H1 (cell line): ENCODE results near the gene DLL1. TPM values are rescaled to one million over a fixed set of nuclear protein-coding genes. Genes with fewer than 3 reads are reported as not detected.

Source experiments
- CHD7 ChIP-seq: fragments of 300-600 bp; sonication (generic); IDR thresholded peaks from 2 replicates; pipeline ENCODE4 v1.7.1; 2012; ENCODE audit warnings: low read length, moderate library complexity, mild to moderate bottlenecking, inconsistent platforms; ENCODE audit not compliant: insufficient replicate concordance
- SP2 ChIP-seq: IDR thresholded peaks from 2 replicates; pipeline ENCODE4 v1.6.1; 2012; ENCODE audit warnings: mild to moderate bottlenecking, low read length, inconsistent platforms
- polyA plus RNA-seq, 7 experiments: library from polyadenylated mRNA; depleted of rRNA in 3 of 7; stranded (reverse) in 5 of 7; unstranded in 2 of 7; fragments of >200 nt in 5 of 7; fragments of 200-250 nt in 2 of 7; gene quantifications; 1 replicate in 5 of 7; 2 replicates in 1 of 7; 4 replicates in 1 of 7; pipeline versions ENCODE4 v1.2.1 to v1.2.3, GENCODE V29; 2011 to 2013; ENCODE audit warnings: missing spikeins in 2 of 7, mixed read lengths in 2 of 7
- total RNA-seq: library from RNA; stranded (reverse); fragmentation: NEBNext Ultra II Directional; extraction: Animal tissue kit (Norgen Biotek cat#: 25700); gene quantifications from 2 replicates; pipeline ENCODE4 v1.2.1, GENCODE V29; 2021

Gene DLL1
- total and polyA plus RNA-seq, 2 of the 8 experiments (the other 6 are each of a cell fraction or from before 2014, with no cell fraction given) = 1.7 to 3.8 TPM

GRCh38 chr6:170259278-170259677 lies 31.6 kb downstream of the DLL1 start (continued):
- no peak for TF ChIP-seq CHD7
- no peak for TF ChIP-seq SP2
